Colonic mucosa (tissue), 4 donors: ENCODE data around the gene FHAD1. TPM values are rescaled to one million over a fixed set of nuclear protein-coding genes. Genes with fewer than 3 reads are reported as not detected.

Source experiments
- DNase-seq: peaks from one replicate; pipeline ENCODE4 v3.0.0-alpha.2; 2020
- H3K27ac ChIP-seq: fragments of 200-600 bp; one replicate; pipeline ENCODE4 v1.8.0; 2021
- H3K27me3 ChIP-seq: fragments of 200-600 bp; one replicate; pipeline ENCODE4 v1.8.0; 2021
- H3K36me3 ChIP-seq: fragments of 200-600 bp; one replicate; pipeline ENCODE4 v1.8.0; 2021
- H3K4me1 ChIP-seq: fragments of 200-600 bp; one replicate; pipeline ENCODE4 v1.8.0; 2021; ENCODE audit warnings: mild to moderate bottlenecking
- H3K4me3 ChIP-seq: fragments of 200-600 bp; one replicate; pipeline ENCODE4 v1.8.0; 2021
- H3K9ac ChIP-seq, 2 donors: one replicate each; pipeline ENCODE4 v1.7.0; 2013; ENCODE audit warnings: control low read depth in 2 of 2, low read depth in 2 of 2, low read length in 2 of 2
- H3K9me3 ChIP-seq: fragments of 200-600 bp; one replicate; pipeline ENCODE4 v1.8.0; 2021
- intact Hi-C: fragments of 100-400 bp; cut with DNase I; formaldehyde crosslinking; loops from one replicate; pipeline ENCODE4 v1.14.1; 2022
- total RNA-seq, 2 donors: library from RNA; stranded (reverse); fragmentation: NEBNext Ultra II Directional in 1 of 2; extraction: Animal tissue kit (Norgen Biotek cat#: 25700) in 1 of 2; gene quantifications; one replicate each; pipeline ENCODE4 v1.2.1, GENCODE V29; 2021
- TF ChIP-seq, protein P1 (sequence below): fragments of 200-600 bp; IDR thresholded peaks from one replicate; pipeline ENCODE4 v1.8.0; 2022; ENCODE audit warnings: antibody characterized with exemption, mild to moderate bottlenecking
- donor health status: healthy.
- donor health status: DM: no; HTN: no; CAD: no.
- donor health status: DM: no; HTN: no; CAD: no.

Gene FHAD1
- total RNA-seq, 2 donors from 2014 or later, result 1.5 to 1.8 TPM

DNA sequence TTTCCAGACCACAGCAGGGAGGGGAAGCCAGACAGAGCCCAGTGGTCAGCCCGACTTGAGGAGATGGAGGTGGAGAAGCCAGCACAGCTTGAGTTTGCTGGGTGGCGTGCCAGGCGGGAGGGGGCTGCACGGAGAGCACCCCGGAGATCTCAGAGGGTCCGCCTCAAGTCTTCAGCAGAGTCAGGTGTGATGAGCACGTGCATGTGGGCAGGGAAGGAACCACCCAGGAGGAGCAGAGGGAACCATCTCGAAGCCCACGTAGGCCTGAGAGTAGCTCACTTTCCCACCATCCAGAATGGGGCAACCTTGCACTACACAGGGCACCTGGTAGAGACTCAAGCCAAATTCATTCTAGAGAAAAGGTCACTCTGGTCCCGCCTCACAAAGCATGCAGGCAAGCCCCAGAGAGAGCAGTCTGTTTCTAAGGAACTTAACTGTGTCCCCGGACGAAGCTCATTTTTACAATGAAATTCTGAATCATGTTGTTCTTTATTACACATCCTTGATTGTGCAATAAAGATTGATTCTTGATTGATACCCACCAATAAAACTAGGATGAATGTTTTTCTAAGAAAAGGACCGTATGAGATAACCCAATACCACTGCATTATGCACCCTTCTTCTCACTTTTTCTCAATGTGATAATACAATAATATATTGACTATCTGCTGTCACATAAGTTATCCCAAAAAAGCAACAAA lies 64.2 kb downstream of the FHAD1 start:
- no peak overlapping the region for H3K4me3 ChIP-seq
- H3K27ac ChIP-seq, result no peak overlapping the region
- H3K36me3 ChIP-seq, result no peaks in the 10 kb centered on the region
- intact Hi-C loops, result no loop called here
- TF ChIP-seq, protein P1, sequence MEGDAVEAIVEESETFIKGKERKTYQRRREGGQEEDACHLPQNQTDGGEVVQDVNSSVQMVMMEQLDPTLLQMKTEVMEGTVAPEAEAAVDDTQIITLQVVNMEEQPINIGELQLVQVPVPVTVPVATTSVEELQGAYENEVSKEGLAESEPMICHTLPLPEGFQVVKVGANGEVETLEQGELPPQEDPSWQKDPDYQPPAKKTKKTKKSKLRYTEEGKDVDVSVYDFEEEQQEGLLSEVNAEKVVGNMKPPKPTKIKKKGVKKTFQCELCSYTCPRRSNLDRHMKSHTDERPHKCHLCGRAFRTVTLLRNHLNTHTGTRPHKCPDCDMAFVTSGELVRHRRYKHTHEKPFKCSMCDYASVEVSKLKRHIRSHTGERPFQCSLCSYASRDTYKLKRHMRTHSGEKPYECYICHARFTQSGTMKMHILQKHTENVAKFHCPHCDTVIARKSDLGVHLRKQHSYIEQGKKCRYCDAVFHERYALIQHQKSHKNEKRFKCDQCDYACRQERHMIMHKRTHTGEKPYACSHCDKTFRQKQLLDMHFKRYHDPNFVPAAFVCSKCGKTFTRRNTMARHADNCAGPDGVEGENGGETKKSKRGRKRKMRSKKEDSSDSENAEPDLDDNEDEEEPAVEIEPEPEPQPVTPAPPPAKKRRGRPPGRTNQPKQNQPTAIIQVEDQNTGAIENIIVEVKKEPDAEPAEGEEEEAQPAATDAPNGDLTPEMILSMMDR, result no peak
- DNase-seq, result no peak
- H3K4me1 ChIP-seq, result no peaks in the 10 kb centered on the region
- no peak overlapping the region for H3K9ac ChIP-seq
- H3K27me3 ChIP-seq, result no peaks in the 10 kb centered on the region
- H3K9me3 ChIP-seq, result no peaks in the 10 kb centered on the region

- no peak for DNase-seq
- Histone ChIP-seq H3K27me3 (no peaks in the 10 kb centered on the region), H3K9me3 (no peaks in the 10 kb centered on the region), H3K4me1 (no peaks in the 10 kb centered on the region), H3K27ac (no peak overlapping the region), H3K36me3 (no peaks in the 10 kb centered on the region), H3K4me3 (no peak overlapping the region), H3K9ac (no peak overlapping the region)
- TF ChIP-seq, protein P1, result no peak
- intact Hi-C loops, result no loop called here
These were observed 64.9 kb downstream of the FHAD1 start for GRCh38 chr1:15311880-15312279.

GRCh38 chr1:15312626-15313411 lies 65.8 kb downstream of the FHAD1 start:
- Histone ChIP-seq H3K9me3 (no peaks in the 10 kb centered on the region), H3K4me1 (no peaks in the 10 kb centered on the region), H3K36me3 (no peaks in the 10 kb centered on the region), H3K27me3 (no peaks in the 10 kb centered on the region), H3K27ac (no peak overlapping the region), H3K9ac (no peak overlapping the region), H3K4me3 (no peak overlapping the region)
- intact Hi-C loops, result no loop called here
- TF ChIP-seq, protein P1, result no peak
- no peak for DNase-seq

DNA sequence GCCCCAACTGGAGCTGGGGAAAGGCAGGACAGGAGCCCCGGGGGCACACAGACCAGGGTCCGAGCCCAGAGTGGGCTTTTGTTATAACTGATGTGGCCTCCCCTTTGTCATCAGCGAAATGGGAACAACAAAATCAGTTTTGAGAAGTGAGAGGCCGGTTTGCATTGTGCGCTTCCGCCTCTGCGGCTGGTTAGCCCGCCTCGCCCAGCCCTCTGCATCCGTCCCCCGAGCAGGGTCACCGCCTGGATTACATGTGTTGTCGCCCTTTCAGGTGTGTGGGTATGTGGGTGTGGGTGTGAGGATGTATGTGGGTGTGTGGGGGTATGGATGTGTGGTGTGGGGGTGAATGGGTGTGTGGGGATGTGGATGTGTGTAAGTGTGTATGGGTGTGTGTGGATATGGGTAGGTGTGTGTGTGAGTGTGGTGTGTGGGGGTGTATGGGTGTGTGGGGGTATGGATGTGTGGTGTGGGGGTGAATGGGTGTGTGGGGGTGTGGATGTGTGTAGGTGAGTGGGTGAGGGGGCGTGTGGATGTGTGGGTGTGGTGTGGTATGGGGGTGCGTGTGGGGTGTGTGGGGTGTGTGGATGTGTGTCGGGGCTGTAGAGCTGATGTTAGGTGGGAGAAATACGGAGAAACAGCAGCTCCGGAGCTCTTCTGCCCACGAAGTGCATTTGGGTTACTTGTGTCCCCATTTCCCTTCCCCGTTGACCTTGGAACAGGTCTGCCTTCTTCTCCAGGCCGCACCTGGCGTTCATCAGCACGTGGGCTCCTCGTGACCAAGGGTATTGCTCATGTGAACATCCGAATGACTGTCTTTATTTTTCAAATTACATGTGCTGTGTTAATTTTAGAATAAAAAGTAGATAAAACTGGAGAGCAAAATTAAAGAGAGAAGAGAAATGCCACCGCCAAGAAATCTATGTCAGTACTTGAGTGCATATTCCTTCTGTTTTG lies 67.6 kb downstream of the FHAD1 start:
- Histone ChIP-seq H3K27ac (no peak overlapping the region), H3K36me3 (no peaks in the 10 kb centered on the region), H3K9me3 (no peaks in the 10 kb centered on the region), H3K9ac (no peak overlapping the region), H3K4me1 (no peaks in the 10 kb centered on the region), H3K4me3 (no peak overlapping the region), H3K27me3 (no peaks in the 10 kb centered on the region)
- DNase-seq, result no peak
- intact Hi-C loops, result loop anchor here (5.0 kb wide), 1 partner anchor 188 kb away; no protein-coding TSS in a partner anchor
- TF ChIP-seq, protein P1, result no peak

GRCh38 chr1:15315815-15316214 lies 68.8 kb downstream of the FHAD1 start:
- H3K4me3 ChIP-seq, result no peak overlapping the region
- no peak overlapping the region for H3K27ac ChIP-seq
- no peak overlapping the region for H3K9ac ChIP-seq
- TF ChIP-seq, protein P1, result no peak
- no peaks in the 10 kb centered on the region for H3K36me3 ChIP-seq
- intact Hi-C loops, result loop anchor here (5.0 kb wide), 1 partner anchor 186 kb away; no protein-coding TSS in a partner anchor
- no peak for DNase-seq
- H3K27me3 ChIP-seq, result no peaks in the 10 kb centered on the region
- no peaks in the 10 kb centered on the region for H3K9me3 ChIP-seq
- no peaks in the 10 kb centered on the region for H3K4me1 ChIP-seq
